UCSD-AML1 (cell line): Measurements from ENCODE around the gene A3GALT2.

Experiments used
- DNase-seq: peaks from one replicate; lab custom pipeline; 2025; ENCODE audit not compliant: unreplicated experiment; lab: John Stamatoyannopoulos, UW

The A3GALT2 gene

DNA sequence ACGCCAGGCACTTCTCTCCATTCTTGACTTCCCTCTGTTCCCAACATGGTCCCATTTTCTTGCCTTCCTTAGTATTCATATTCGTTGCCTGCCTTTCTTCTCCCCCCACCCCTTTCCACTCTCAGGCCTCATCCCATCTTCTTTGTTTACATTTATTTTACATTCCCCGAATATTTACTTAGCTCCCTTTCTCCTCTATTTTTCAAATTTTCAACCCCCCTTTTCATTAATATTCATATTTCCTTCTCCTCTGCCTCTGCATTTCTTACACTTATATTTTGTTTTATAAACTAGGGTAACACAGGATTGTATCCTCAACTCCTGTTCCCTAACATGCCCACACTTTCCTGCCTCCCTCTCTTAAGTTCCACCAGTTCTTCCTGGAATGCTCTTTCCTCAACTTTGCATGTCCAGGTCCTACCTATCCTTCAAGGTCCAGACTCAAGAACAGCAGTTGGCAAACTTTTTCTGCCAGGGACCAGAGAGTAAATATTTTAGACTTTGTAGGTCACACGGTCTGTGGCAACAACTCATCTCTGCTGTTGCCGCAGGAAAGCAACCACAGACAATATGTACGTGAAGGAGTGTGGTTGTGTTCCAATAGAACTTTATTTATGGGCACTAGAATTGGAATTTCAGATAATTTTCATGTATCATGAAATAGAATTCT is 29.8 kb upstream of the A3GALT2 start:
- no peak for DNase-seq

DNA sequence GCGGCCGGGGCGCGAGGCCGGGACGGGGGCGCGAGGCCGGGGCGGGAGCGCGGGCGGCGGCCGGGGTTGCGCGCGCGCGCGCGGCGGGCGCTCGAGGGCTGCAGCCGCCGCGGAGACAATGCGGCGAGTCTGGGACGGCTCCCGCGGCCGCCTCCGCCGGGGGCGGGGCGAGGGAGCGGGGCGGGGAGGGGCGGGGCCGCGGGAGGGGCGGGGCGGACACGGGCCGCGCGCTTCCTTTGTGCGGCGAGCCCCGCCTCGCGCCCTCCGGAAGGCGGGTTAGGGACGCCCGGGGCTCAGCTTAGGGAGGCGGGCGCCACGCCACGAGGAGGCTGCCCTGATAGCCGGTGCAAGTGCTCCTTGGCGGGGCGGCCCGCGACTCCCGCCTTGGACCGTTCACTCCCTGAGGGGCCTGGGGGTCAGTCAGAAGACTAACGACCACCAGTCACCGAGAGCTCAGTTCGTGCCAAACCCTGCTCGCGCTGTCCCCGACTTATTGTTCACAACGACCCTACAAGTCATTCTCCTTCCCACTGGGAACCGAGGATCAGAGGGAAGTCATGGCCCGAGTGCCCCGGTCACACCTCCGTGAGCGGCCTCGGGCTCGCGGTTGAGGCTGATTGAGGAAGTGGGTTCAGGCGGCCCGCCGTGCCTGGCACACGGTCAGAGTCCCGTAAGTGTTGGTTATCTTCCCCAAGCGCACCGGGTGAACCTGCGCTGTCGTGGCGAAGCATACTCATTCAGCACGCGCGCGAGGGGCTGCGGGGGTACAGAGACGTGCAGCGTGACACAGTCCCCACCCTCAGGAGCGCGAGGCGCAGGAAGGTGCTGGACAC is 29.1 kb upstream of the A3GALT2 start:
- peak; percentile 87 for DNase-seq

DNA sequence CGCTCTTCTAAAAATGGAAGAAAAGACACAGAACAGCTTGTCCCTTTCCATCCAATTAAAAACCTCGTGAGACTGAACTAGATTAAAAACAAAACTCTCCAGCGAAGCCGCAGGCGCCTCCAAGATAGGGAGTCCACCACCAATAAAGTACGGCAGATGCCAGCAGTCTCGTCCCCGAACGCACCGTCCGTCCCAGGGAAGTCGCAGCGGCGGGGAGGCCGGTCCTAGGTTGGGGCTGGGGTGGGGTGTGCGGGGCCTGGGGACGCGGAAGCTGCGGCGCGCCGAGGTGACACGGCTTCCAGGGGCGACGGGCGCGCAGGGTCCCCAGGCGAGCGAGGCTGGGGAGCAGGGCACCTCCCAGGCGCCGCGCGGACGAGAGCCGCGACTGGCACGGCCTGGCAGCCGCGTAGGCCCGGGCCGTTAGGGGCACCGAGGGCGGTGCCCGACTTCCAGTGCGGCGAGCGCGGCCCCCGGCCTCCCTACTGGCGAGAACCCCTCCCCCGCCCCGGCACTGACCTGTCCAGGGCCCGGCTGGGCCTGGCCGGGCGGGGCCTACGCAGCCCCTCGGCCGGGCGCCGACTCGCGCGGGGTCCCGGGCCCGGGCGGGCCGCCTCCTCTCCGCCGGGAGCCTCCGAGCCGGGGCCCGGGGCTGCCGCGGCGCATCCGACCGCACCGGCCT is 28.3 kb upstream of the A3GALT2 start:
- peak; percentile 43 for DNase-seq

DNA sequence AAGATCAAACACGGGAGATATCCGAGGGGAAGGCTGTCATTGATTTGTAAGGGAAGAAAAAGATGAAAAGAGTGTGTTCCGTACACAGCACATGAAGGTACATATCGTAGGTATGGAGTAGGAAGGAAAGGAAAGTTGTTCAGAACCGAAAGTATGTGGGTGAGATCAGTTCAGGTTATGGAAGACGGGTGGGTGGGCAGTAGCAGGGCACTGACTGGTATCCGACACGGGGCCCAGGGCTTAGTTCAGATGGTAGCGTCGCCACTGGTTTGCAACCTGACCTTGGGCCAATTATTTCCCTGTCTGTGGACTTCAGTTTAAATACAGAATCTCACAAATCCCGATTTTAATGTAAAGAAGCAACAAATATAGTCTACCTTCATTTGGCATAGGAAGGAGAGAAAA is 27.8 kb upstream of the A3GALT2 start:
- DNase-seq: no peak

DNA sequence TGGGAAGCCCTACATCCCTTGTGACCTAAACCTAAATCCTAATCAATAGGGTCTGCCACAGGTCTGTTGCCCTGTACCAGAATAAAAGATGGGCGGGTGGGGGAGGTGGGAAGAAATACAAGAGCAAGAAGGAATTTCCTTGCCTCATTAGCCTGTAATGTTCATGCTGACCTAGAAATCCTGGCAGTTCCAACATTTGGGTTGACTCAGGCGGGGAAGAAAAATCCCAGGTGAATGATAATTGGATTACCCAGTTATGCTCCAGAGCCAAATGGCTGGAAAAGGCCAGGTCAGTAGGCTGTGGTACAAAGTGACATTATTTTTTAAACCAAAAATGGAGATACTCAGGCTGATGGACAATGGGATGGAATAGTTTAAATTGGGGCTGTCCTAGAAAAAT is 27.3 kb upstream of the A3GALT2 start:
- no peak for DNase-seq

DNA sequence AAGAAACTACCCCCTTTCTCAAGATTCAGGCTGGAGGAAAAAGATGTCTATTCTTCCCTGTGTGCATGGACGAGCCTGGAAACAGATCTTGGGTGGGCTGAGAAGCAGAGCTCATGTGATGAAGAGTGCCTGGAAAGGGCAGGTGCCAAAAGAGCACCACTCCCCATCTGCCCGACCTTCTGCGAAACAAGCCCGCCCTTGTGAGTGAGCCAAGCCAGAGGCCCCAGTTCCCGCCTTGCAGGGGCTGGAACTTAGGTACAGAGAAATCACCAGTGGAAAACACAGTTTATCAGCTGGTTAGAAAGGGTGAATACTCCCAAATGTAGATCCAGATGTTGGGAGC is 26.7 kb upstream of the A3GALT2 start:
- DNase-seq: no peak

DNA sequence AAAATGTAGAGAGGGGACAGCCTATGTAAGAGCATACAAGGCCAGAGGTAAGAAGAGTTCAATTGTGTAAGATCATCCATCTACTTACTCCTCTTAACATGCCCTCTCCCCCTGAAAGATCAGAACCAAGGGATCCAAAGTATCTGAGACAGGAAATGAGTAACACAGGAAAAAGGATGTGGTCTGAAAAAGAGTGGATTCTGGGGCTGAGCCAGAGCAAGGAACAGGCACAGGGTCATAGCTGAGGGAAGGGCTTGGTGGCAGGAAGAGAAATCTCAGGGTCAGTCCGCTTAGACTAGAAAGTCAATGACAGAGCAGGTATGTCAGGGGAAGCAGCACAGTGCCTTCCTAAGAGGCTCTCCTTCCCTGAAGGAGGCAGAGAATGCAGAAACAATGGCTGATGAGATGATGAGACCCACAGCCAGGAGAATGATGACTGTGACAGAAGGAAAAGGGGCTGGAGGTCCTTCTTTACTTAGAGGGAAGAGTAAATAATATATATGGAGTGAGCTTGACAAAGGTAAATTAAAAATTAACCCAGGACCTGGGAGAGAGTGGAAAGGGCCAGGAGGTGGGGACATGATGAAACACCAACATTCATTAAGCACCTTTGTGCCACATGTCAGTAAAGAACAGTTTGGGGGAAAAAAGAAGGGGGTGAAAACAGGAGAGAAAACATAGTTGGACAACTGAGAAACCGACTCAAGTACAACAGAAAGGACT is 26.2 kb upstream of the A3GALT2 start:
- DNase-seq: peak; percentile 44

DNA sequence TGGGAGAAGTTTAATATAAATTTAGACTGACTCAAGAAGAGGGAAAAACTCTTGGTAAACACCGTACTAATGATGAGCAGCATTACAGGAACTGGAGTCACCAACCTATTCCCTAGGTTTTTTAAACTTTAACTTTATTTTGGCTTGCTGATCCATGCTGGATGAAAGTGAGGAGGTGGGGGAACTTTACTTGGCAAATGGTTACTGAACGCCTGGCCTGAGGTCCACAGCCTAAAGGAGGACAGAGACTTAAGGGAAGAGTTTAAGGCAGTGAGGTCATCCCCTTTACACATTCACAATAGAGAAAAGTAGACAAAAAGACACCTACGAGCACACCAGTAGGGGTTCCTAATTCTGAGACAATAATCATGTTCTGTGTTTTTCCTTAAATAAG is 25.6 kb upstream of the A3GALT2 start:
- DNase-seq: no peak

DNA sequence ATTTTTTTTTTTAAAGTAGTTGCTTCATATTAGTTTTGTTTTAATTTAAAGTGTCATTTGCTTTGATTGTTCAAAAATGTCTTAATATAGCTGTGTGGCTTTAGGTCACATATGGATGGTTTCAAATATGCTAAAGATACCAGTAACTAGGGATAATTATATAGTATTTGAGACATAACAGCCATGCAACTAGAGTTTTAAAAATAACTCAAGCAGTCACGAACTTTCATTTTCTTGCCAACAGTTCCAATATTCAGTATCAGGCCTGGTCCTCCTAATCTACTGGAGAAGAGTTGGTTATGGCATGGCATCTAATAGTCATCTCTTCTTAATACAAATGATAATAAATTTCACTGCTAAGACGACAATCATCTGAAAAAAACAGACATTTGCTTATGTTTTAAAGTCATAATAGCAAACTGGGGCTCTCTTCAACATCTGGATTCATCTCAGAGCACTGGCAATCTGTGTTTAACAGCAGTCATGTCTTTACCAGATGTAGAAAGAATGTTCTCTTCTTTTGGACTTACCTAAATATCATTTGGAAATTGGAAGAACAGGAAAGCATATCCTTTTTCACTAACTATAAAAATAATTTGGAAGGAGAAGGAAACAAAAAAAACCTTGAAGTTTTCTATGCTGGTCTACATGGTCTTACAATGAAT is 24.1 kb upstream of the A3GALT2 start:
- DNase-seq: no peak

DNA sequence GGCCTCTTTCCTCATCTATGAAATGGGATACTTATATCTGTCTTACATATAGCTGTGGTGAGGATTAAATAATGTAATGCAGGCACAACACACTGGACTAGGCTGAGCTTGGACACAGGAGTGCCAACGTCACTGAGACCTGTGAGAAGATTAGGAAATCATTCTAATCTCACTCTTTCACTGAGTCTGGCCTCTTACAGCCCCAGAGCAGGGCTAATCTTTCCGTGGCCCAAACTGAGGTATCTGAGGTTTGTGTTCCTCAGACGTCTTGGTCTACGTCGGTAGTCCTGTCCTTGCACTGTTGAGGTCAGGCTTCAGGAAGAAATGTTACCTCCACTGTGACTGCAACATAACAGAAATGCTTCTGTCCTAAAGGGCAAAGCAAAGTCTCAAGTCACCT is 22.6 kb upstream of the A3GALT2 start:
- no peak for DNase-seq

DNA sequence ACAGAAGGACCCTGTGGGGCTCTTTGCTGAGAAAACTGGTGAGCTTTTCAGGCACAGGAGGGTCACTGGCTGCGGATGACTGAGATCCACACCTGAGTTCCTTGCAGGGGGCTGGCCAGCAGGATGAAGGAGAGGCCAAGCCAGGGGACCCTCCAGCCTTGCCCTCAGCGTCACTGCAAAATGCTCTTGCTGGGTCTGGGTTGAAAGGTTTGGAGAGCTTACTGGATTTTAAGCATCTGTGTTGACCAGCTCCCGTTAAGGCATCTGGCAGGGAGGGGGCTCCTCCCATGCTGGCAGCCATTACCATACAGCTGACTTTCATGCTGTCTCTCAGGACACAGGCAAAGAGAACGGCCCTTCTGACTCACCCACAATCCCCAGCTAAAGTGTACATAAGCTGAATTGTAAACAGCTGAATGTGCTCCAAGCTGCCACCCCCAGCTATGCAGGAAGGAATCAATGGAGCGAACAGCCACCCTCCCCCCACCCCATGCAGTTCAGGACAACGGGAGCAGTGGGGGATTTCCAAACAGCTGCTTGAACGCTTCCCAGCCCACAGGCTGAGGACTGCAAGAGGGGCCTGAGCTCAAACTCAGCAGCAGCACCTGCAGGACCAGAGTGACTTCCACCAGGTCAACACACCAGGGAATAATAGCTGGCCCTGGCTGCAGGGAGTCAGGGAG is 21.3 kb upstream of the A3GALT2 start:
- DNase-seq: no peak

DNA sequence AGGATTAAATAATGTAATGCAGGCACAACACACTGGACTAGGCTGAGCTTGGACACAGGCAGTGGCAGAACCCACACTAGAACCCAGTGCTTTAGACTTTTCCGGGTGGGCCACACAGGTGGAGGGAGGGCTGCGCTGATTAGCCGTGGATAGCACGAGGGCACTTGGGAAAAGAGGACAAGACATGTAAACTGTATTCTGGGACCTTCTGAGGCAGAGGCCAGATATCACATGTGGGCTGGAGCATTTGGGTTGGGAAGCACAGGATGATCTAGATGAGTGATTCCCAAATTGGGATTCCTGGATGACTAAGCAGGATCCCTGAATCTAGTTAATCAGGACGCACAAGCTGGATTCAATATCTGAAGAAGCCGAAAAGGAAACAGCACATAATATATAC is 20.3 kb upstream of the A3GALT2 start:
- DNase-seq: no peak

DNA sequence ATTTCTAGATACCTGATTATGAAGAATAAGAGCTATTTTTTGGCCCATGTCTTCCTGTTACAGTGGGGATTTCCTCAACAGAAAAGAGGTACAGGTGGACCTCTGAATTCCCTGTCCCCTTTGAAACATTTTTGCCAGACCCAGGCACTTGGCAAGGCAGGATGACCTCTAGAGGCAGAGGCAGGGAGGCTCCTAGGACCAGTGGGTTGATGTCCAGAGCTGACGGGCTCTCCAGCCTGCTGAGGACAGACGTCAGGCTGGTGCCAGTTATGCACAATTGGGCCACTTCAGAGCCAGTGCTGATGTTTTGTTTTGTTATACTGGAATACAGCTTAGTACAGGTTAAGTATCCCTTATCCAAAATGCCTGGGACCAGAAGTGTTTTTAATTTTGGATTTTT is 18.5 kb upstream of the A3GALT2 start:
- no peak for DNase-seq

DNA sequence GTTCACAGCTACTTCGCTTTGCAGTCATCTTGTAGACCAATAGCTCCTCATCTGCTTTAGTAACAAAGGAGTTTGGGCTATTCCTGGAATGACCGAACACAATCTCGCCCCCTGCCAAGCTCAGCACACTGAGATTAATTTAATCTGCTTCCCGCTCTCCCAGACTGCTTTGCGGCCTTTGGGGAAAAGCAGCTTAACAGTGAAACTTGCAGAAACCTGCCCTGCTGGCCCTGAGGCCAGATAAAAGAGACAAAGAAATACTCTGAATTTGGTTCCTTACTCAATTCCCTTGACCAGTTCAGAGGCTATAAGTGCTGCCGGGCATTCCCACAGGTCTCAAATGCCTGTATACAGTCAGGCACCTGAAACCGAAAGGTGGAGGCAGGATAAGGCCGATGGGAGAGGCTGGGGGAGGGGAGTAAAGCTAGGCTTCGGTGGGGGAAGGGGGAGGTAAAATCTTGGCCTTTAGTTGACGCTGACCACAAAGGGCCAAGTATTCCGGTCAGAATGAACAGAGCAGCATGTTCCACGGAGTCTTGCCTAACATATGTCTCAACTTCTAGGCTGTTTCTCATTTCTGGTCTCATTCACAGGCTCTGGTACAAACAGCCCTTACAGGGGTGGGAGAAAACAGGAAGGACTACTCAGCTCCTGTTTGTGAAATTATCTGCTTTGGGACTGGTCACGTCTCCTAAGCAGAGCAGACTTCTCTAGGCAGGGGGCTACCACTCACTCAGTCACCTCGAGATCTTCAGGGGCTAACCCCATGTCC is 17.7 kb upstream of the A3GALT2 start:
- DNase-seq: no peak

DNA sequence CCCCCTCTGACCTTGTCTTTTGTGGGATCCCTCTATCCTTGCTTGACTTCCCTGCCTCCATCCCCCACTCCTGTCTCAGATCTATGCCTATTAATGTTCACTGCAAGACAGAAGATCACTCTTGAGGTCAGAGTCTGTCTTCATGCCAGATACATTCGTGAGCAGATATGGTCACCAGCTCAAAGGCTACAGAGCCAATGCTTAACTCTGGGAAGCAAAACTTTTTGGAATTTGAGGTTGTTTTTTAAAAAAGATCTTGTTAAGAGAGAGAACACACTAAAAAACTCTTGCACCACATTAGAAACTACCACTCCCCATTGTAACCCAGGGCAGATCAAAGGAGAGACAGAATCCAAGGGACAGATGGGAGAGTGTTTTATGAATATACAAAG is 17.1 kb upstream of the A3GALT2 start:
- no peak for DNase-seq

DNA sequence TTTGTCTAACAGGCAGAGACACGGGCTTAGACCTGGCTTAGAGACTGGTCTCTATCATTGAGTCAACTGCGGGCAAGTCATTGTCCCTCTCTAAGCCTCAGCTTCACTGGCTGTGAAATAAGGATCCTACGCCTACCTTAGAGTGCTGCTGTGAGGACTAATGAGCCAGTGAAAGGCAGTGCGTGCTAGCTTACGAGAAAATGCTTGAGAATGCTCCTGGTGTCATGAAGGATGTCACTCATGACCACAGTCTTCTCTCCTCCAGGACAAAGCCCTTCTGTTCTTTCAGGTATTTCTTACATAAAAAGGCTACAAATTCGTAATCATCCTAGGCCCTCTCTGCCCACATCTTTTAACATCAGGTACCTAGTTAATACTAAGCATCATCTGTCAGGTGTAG is 16.5 kb upstream of the A3GALT2 start:
- no peak for DNase-seq

DNA sequence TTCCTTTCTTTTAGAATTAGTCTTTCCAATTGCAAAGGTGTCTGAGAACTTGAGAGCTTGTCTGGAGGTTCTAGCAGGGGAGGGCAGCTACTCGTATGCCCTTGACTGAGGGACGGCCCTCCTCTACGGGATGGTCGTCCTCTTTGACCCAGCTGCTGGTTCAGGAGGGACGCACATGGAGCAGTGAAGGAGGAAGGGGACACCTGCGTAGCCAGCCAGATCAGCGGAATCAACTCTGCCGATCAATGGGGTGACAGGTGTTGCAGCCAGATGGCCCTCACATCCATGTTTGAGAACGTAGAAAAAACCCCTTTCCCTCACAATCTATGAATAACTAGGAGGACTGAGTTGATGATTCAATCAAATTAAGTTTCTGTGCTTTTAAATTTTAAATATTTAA is 15.7 kb upstream of the A3GALT2 start:
- DNase-seq: no peak

DNA sequence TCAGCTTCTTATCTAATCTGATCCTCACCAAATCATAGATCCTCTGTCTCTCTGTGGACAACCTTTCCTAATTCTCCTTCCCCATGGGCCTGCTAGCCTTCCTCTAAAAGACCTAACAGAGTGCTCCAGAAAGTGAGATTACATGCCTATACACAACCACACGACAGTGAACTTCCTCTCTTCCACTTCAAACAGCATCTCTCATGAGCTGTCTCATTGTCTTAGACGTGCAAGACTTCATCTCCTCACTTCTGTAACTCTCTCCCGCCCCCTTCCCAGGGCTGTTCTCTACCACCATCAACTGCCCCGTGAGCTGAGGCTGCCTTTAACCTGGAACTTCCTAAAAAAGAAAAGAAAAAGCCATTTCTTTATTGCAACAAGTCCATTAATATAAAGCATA is 14.1 kb upstream of the A3GALT2 start:
- no peak for DNase-seq

DNA sequence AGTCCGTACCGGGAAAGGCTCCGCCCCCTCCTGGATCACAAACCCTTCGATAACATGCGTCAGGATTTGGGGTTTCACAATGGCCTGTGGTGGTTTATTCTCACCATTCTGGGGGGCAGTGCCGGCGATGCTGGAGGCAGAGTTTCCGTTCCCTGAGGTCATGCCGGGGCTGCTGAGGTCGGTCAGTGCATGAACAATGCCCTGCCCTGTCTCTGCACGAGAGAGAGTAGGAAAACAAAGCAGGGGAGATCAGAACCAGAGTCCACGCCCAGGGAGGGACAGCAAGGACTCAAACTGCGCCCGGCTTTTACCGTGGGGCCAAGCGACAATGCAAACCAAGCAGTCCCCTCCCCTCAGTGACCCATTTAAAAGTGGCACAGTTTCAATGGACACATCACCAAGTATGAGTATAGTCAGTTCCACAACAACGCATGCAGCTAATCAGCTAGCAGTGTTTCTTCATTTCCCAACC is 13.2 kb upstream of the A3GALT2 start:
- no peak for DNase-seq

DNA sequence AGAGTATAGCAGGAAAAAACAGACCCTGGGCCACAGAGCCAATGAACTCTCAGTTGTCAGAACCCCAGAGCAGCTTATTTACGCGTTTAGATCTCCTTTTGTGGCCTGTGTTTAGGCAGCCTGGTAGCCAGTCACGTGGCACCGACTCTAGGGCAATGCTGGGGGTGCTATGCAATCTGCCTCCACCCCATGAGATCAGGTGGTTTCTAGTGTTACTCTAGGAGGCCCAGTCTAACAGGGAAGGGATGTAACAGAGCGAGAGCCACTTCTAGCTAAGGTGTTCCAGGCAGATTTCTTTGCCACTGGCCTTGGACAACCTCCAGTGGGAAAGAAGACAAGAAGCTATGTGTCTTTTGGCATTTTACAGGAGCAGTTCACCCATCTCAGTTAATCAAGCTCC is 12.0 kb upstream of the A3GALT2 start:
- DNase-seq: no peak
